ENCODE data around the gene PHRF1.

- TF ChIP-seq CTCF (IDR thresholded peaks at IDR 0.05) (no peak), POLR2AphosphoS5 (IDR thresholded peaks at IDR 0.05) (no peak)
Measured at GRCh38 chr11:559712-560304, 16.5 kb upstream of the PHRF1 start.

Measured in prostate gland (tissue), 2 donors.